ENCODE data around the gene ZIC2.

Gene ZIC2

DNA sequence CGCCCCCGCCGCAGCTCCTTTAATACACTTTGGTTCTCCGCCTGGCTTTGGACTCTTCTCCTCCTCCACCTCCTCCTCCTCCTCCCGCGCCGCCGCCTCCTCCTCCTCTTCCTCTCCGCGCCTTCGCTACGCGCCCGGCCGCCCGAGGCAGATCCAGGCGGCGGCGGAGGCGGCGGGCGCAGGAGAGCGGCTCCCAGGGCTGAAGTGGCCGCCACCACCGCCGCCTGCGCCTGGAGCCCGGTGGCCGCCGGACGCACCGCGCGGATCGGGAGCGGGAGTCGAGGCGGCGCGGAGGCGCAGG lies at the start of gene ZIC2:
Gene ZIC2, plus strand, starts transcription at position 50 of the 301 bp plus-strand sequence. CDS start 281 bp downstream, outside the sequence.
- DNase-seq (ENCODE audit: low spot score), result no peak
- in situ Hi-C loops (cut with MboI; ENCODE audit: low pct_unique_long_range_greater_than_20kb, low sequenced_read_pairs, unreplicated experiment), result loop anchor here (25.0 kb wide), 2 partner anchors 256 to 531 kb away; no protein-coding TSS in a partner anchor
- no peak for TF ChIP-seq CTCF (IDR thresholded peaks at IDR 0.05; ENCODE audit: extremely low read depth, insufficient read depth, missing control alignments)

DNA sequence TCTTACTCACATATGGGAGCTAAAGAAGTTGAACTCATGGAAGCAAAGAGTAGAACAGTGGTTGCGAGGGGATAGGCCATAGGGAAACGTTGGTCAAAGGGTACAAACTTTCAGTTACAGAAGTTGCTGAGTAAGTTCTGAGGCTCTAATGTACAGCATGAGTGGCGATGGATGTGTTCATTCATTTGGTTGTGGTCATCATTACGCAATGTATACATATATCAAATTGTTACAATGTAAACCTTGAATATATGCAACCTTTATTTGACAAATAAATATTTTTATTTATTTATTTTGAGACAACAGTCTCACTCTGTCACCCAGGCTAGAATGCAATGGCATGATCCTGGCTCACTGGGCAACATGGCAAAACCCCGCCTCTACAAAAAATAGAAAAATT lies 48.7 kb upstream of the ZIC2 start:
- TF ChIP-seq CTCF (IDR thresholded peaks at IDR 0.05; ENCODE audit: extremely low read depth, insufficient read depth, missing control alignments), result no peak
- in situ Hi-C loops (cut with MboI; ENCODE audit: low pct_unique_long_range_greater_than_20kb, low sequenced_read_pairs, unreplicated experiment), result no loop called here
- DNase-seq (ENCODE audit: low spot score), result no peak

- peak; percentile 11 for TF ChIP-seq CTCF (IDR thresholded peaks at IDR 0.05; ENCODE audit: extremely low read depth, insufficient read depth, missing control alignments)
- no peak for DNase-seq (ENCODE audit: low spot score)
- in situ Hi-C loops (cut with MboI; ENCODE audit: low pct_unique_long_range_greater_than_20kb, low sequenced_read_pairs, unreplicated experiment), result no loop called here
These were observed 45.8 kb upstream of the ZIC2 start for GRCh38 chr13:99935772-99936171.

DNA sequence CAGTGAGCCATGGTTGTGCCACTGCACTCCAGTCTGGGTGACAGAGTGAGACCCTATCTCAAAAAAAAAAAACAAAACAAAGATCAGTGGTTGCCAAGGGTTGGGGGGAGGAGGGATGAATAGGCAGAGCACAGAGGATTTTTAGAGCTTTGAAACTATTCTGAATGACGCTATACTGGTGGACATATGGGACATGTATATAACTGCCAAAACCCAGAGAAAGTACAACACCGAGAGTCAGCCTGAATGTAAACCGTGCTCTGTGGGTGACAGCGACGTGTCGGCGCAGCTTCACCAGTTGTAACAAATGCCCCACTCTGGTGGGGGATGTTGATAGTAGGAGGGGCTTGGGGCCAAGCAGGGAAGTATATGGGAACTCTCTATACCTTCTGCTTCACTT lies 42.9 kb upstream of the ZIC2 start:
- no peak for TF ChIP-seq CTCF (IDR thresholded peaks at IDR 0.05; ENCODE audit: extremely low read depth, insufficient read depth, missing control alignments)
- no peak for DNase-seq (ENCODE audit: low spot score)
- in situ Hi-C loops (cut with MboI; ENCODE audit: low pct_unique_long_range_greater_than_20kb, low sequenced_read_pairs, unreplicated experiment), result no loop called here

GRCh38 chr13:99941086-99941485 lies 40.5 kb upstream of the ZIC2 start:
- in situ Hi-C loops (cut with MboI; ENCODE audit: low pct_unique_long_range_greater_than_20kb, low sequenced_read_pairs, unreplicated experiment), result no loop called here

GRCh38 chr13:99941911-99942310 lies 39.7 kb upstream of the ZIC2 start:
- DNase-seq (ENCODE audit: low spot score), result no peak
- in situ Hi-C loops (cut with MboI; ENCODE audit: low pct_unique_long_range_greater_than_20kb, low sequenced_read_pairs, unreplicated experiment), result no loop called here
- TF ChIP-seq CTCF (IDR thresholded peaks at IDR 0.05; ENCODE audit: extremely low read depth, insufficient read depth, missing control alignments), result no peak

More at GRCh38 chr13:99941086-99941485, 40.5 kb upstream of the ZIC2 start:
- TF ChIP-seq CTCF (IDR thresholded peaks at IDR 0.05; ENCODE audit: extremely low read depth, insufficient read depth, missing control alignments), result no peak
- DNase-seq (ENCODE audit: low spot score), result no peak

DNA sequence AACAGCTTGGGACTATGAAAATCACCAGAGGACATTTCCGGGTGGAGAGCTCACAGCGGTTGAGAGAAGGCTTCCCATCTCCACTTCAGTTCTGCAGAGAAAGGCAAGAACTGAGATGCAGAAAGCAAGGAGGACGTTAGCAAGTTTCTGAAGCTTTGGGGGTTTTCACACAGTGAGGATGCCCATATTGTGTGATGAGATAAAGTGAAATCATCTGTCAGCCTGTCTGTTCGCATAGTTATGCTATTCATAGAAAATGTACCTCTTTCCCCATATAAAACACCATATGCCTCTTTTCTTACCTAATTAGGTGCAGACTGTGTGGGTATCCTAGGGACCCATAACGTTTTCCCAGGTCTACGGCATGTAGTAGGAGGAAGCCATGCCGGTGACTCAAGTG lies 37.5 kb upstream of the ZIC2 start:
- in situ Hi-C loops (cut with MboI; ENCODE audit: low pct_unique_long_range_greater_than_20kb, low sequenced_read_pairs, unreplicated experiment), result no loop called here
- DNase-seq (ENCODE audit: low spot score), result no peak
- no peak for TF ChIP-seq CTCF (IDR thresholded peaks at IDR 0.05; ENCODE audit: extremely low read depth, insufficient read depth, missing control alignments)
